GM19025 (cell line): ENCODE measurements around the gene PEX3.
"Not testable (repeated sequence)": the region's sequence is repeated elsewhere in the genome, so short reads cannot be mapped to it uniquely, and the experiment has no call there.

Experiments
- ATAC-seq: cut with Tn5 transposase; IDR thresholded peaks from one replicate; pipeline ENCODE4 v1.9.1; 2021; ENCODE audit warnings: mild to moderate bottlenecking, low read depth, moderate library complexity; ENCODE audit not compliant: unreplicated experiment

The PEX3 gene

GRCh38 chr6:143443096-143443495 lies 7.5 kb upstream of the PEX3 start:
- no peak for ATAC-seq

GRCh38 chr6:143447865-143448264 lies 2.7 kb upstream of the PEX3 start:
- not testable (repeated sequence) for ATAC-seq

GRCh38 chr6:143449082-143449713 lies 1.4 kb upstream of the PEX3 start:
- ATAC-seq: no peak

GRCh38 chr6:143449714-143450452 lies 722 bp upstream of the PEX3 start:
- ATAC-seq: peak; percentile 0

- ATAC-seq: no peak
Measured at GRCh38 chr6:143451531-143451930, 926 bp downstream of the PEX3 start.

GRCh38 chr6:143457563-143458359 lies 7.2 kb downstream of the PEX3 start:
- ATAC-seq: no peak

GRCh38 chr6:143465546-143465945 lies 14.9 kb downstream of the PEX3 start:
- no peak for ATAC-seq

- no peak for ATAC-seq
Measured at GRCh38 chr6:143468026-143468425, 17.4 kb downstream of the PEX3 start.

- not testable (repeated sequence) for ATAC-seq
Measured at GRCh38 chr6:143468823-143469222, 18.2 kb downstream of the PEX3 start.

GRCh38 chr6:143471822-143472221 lies 21.2 kb downstream of the PEX3 start:
- ATAC-seq: no peak

GRCh38 chr6:143476545-143476944 lies 25.9 kb downstream of the PEX3 start:
- no peak for ATAC-seq

GRCh38 chr6:143478479-143479062 lies 28.0 kb downstream of the PEX3 start:
- ATAC-seq: no peak

GRCh38 chr6:143482593-143482992 lies 32.0 kb downstream of the PEX3 start:
- no peak for ATAC-seq

- no peak for ATAC-seq
Measured at GRCh38 chr6:143485967-143486366, 35.4 kb downstream of the PEX3 start.

GRCh38 chr6:143486752-143487151 lies 36.1 kb downstream of the PEX3 start:
- no peak for ATAC-seq

- ATAC-seq: no peak
Measured at GRCh38 chr6:143490244-143490643, 39.6 kb downstream of the PEX3 start.

GRCh38 chr6:143490775-143491174 lies 40.2 kb downstream of the PEX3 start:
- no peak for ATAC-seq

- ATAC-seq: no peak
Measured at GRCh38 chr6:143496974-143497373, 46.4 kb downstream of the PEX3 start.

- ATAC-seq: no peak
Measured at GRCh38 chr6:143498428-143498827, 47.8 kb downstream of the PEX3 start.

GRCh38 chr6:143501851-143502250 lies 51.2 kb downstream of the PEX3 start:
- ATAC-seq: no peak

GRCh38 chr6:143504369-143504768 lies 53.8 kb downstream of the PEX3 start:
- ATAC-seq: no peak
